Spleen (tissue), 7 donors: ENCODE results near the gene MYO1D.

Experiments used
- POLR2A ChIP-seq, 3 donors: fragments of 450-650 bp; IDR thresholded peaks; one replicate each; pipeline ENCODE4 v1.5.1; 2017; ENCODE audit warnings: antibody characterized with exemption in 3 of 3, mild to moderate bottlenecking in 1 of 3
- TF ChIP-seq, protein P1 (sequence below), 11 experiments: fragments of 200-600 bp in 7 of 11; fragments of 450-650 bp in 4 of 11; sonication (generic) in 4 of 11; IDR thresholded peaks in 8 of 11; conservative IDR thresholded peaks in 3 of 11; 1 replicate in 7 of 11; 2 replicates in 4 of 11; pipeline versions ENCODE4 v1.4.0 to v1.8.0; 2016 to 2021; ENCODE audit warnings: antibody characterized with exemption in 11 of 11, inconsistent platforms in 4 of 11, mild to moderate bottlenecking in 1 of 11
- donor health status: DM: no; HTN: no; CAD: no; lungs with moderate emphysema.
- donor health status: DM: no; HTN: no; CAD: no.
- donor health status: DM: no; HTN: no; CAD: no.

DNA sequence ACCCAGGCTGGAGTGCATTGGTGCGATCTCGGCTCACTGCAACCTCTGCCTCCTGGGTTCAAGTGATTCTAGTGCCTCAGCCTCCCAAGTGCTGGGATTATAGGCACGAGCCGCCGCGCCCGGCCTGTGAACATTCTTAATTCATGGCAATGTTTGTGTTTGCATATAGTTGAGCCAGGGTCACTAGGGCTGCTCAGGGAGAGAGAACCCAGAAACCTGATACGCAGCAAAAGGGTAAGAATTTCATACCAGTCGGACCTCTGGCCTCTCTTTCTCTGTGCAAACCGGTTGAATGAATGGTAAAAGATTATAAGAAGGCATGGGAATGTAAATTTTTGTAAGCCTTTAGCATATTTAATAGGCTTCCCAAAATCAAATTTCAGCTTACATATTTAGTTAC, 44.1 kb upstream of the MYO1D start:
- TF ChIP-seq, protein P1, sequence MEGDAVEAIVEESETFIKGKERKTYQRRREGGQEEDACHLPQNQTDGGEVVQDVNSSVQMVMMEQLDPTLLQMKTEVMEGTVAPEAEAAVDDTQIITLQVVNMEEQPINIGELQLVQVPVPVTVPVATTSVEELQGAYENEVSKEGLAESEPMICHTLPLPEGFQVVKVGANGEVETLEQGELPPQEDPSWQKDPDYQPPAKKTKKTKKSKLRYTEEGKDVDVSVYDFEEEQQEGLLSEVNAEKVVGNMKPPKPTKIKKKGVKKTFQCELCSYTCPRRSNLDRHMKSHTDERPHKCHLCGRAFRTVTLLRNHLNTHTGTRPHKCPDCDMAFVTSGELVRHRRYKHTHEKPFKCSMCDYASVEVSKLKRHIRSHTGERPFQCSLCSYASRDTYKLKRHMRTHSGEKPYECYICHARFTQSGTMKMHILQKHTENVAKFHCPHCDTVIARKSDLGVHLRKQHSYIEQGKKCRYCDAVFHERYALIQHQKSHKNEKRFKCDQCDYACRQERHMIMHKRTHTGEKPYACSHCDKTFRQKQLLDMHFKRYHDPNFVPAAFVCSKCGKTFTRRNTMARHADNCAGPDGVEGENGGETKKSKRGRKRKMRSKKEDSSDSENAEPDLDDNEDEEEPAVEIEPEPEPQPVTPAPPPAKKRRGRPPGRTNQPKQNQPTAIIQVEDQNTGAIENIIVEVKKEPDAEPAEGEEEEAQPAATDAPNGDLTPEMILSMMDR (IDR thresholded peaks at IDR 0.05 in 8 of 11, conservative IDR thresholded peaks at IDR 0.05 in 3 of 11), result no peak
- no peak for TF ChIP-seq POLR2A (IDR thresholded peaks at IDR 0.05)
